Calu3 (cell line): ENCODE results near the gene OMG. TPM values are rescaled to one million over a fixed set of nuclear protein-coding genes. Genes with fewer than 3 reads are reported as not detected.
A peak's percentile ranks its signal among the peaks of the same experiment; 100 is the strongest.

Source experiments
- BruUV-seq: library from RNA; stranded (reverse); fragments of 400-500 nt; replicated peaks from 2 replicates; lab custom pipeline; 2021; lab: Mats Ljungman, UMichigan
- CTCF ChIA-PET: fragments of 300-600 bp; sonication (Branson Sonifier 250); formaldehyde crosslinking; loops from one replicate; lab custom pipeline; 2022; ENCODE audit warnings: antibody characterized with exemption; lab: Charles Lee
- DNase-seq: peaks from one replicate; pipeline ENCODE4 v3.0.0; 2022
- H3K27ac Mint-ChIP-seq: one replicate; pipeline ENCODE4 v1.8.0; 2022; ENCODE audit warnings: mixed read lengths; ENCODE audit not compliant: unreplicated experiment
- H3K27me3 Mint-ChIP-seq: one replicate; pipeline ENCODE4 v1.8.0; 2022; ENCODE audit warnings: mixed read lengths; ENCODE audit not compliant: unreplicated experiment
- H3K36me3 Mint-ChIP-seq: one replicate; pipeline ENCODE4 v1.8.0; 2022; ENCODE audit warnings: mild to moderate bottlenecking, moderate library complexity, mixed read lengths; ENCODE audit not compliant: insufficient read depth, unreplicated experiment
- H3K4me1 Mint-ChIP-seq: one replicate; pipeline ENCODE4 v1.8.0; 2022; ENCODE audit warnings: mild to moderate bottlenecking, low read depth, mixed read lengths; ENCODE audit not compliant: unreplicated experiment
- H3K4me3 Mint-ChIP-seq: one replicate; pipeline ENCODE4 v1.8.0; 2022; ENCODE audit warnings: mild to moderate bottlenecking, low read depth, moderate library complexity, mixed read lengths; ENCODE audit not compliant: unreplicated experiment
- H3K9me3 Mint-ChIP-seq: one replicate; pipeline ENCODE4 v1.8.0; 2022; ENCODE audit warnings: low read depth, mixed read lengths; ENCODE audit not compliant: unreplicated experiment
- intact Hi-C: fragments of 100-400 bp; cut with micrococcal nuclease; formaldehyde crosslinking; loops from one replicate; pipeline ENCODE4 v1.10.0; 2022; ENCODE audit not compliant: unreplicated experiment
- total RNA-seq: library from RNA; stranded (reverse); gene quantifications from 2 replicates; pipeline ENCODE4 v1.2.3, GENCODE V29; 2022
- TF ChIP-seq, protein P1 (sequence below): fragments of 200-600 bp; IDR thresholded peaks from one replicate; pipeline ENCODE4 v1.8.0; 2022; ENCODE audit warnings: antibody characterized with exemption; ENCODE audit not compliant: unreplicated experiment

Gene OMG
- total RNA-seq, 1 experiment from 2014 or later: not detected

DNA sequence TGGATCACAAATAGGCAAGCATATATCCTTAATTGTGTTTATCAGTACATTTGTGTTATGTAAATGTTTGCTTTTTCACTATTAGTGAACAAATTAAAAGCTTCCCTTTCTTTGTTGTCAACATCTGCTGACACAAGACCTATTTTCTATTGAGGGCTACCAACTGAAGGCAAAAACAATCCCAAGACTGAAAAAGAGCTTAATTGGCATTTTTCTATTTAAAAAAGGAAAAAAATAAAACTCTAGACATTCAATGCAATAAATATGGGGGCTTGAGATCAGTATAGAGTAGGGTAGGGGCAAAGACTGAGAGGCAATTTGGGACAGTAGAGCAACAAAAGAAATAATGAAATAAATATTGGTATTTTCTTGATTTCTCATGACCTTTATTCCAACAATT, 24.2 kb downstream of the OMG start:
- TF ChIP-seq, protein P1, sequence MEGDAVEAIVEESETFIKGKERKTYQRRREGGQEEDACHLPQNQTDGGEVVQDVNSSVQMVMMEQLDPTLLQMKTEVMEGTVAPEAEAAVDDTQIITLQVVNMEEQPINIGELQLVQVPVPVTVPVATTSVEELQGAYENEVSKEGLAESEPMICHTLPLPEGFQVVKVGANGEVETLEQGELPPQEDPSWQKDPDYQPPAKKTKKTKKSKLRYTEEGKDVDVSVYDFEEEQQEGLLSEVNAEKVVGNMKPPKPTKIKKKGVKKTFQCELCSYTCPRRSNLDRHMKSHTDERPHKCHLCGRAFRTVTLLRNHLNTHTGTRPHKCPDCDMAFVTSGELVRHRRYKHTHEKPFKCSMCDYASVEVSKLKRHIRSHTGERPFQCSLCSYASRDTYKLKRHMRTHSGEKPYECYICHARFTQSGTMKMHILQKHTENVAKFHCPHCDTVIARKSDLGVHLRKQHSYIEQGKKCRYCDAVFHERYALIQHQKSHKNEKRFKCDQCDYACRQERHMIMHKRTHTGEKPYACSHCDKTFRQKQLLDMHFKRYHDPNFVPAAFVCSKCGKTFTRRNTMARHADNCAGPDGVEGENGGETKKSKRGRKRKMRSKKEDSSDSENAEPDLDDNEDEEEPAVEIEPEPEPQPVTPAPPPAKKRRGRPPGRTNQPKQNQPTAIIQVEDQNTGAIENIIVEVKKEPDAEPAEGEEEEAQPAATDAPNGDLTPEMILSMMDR: no peak
- Mint-ChIP-seq H3K27ac (no peak overlapping the region), H3K27me3 (no peaks in the 10 kb centered on the region), H3K4me3 (no peak overlapping the region), H3K36me3 (peaks cover 5% of the 10 kb centered on the region), H3K9me3 (no peaks in the 10 kb centered on the region), H3K4me1 (peaks cover 19% of the 10 kb centered on the region)
- BruUV-seq: no TSS peak
- CTCF ChIA-PET: no interaction called here
- no peak for DNase-seq
- intact Hi-C loops: no loop called here

DNA sequence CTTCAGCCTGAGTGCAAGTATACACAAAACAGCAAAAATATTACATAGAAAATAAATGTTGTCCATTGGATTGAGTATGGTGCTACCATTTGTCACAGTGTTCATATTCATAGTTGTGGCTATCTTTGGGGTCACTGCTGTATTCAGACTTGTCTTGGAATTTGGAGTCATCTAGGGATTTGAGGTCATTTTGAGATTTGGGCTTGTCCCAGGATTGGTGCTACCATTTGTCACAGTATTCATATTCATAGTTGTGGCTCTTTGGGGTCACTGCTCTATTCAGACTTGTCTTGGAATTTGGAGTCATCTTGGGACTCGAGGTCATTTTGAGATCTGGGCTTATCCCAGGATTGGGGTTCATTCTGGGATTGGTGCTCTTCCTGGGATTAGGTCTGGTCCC, 24.8 kb downstream of the OMG start:
- TF ChIP-seq, protein P1: no peak
- intact Hi-C loops: no loop called here
- Mint-ChIP-seq H3K27ac (no peak overlapping the region), H3K4me1 (peaks cover 24% of the 10 kb centered on the region), H3K9me3 (no peaks in the 10 kb centered on the region), H3K36me3 (peaks cover 9% of the 10 kb centered on the region), H3K27me3 (no peaks in the 10 kb centered on the region), H3K4me3 (no peak overlapping the region)
- BruUV-seq: no TSS peak
- DNase-seq: no peak
- CTCF ChIA-PET: no interaction called here

DNA sequence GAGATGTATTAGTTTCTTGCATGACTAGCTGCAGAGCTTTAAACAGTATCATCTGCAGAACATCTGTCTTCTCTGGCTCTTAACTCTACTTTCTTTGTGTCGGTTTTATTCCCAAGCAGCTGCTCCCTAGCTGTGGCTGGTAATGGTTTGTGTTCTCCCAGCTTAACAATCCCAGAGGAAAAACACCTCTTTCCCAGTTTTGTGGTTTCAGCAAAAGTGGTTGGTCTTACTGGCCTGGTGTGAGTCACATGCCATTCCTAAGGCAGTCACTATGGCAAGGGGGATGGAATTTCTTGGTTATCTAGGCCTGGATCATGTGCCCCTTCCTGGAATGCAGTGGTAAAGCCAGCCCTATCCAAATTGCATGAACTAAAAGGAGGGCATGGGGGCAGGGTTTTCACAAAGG, 27.5 kb downstream of the OMG start:
- Mint-ChIP-seq H3K27ac (peak overlapping the region; percentile 20), H3K27me3 (no peaks in the 10 kb centered on the region), H3K9me3 (no peaks in the 10 kb centered on the region), H3K4me3 (peak overlapping the region; percentile 33), H3K4me1 (peaks cover 24% of the 10 kb centered on the region), H3K36me3 (peaks cover 13% of the 10 kb centered on the region)
- no TSS peak for BruUV-seq
- peak; percentile 41 for DNase-seq
- CTCF ChIA-PET: interaction anchor here (0.6 kb wide), 1 partner anchor 508 kb away, joined by 4 read pairs; no protein-coding TSS in a partner anchor
- intact Hi-C loops: loop anchor here (5.0 kb wide), 1 partner anchor 103 kb away; no protein-coding TSS in a partner anchor
- TF ChIP-seq, protein P1: no peak

DNA sequence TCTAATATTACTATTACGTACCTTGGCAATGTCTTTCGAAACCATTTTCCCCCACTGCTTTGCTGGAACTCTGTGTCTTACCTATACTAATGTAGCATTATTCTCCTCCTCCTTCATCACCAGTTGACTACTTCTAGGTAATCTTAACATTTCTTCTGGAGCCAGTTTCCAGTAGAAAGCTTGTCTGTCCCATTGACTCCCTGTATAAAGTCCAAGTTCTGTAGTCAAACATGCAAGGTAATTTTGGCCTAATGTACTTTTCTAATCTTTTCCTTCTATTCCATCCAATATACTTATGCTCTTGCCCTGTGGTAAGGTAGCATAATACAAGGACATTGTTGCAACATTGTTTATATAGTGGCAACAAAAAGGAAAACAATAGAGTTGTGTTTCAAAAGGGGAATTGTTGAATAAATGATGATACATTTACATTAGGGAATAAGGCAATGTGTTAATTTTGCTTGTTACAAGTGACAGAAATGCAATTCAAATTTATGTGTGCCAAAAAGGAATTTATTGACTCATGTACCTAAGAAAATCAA, 27.9 kb downstream of the OMG start:
- TF ChIP-seq, protein P1: no peak
- peaks cover 13% of the 10 kb centered on the region for H3K36me3 Mint-ChIP-seq
- DNase-seq: no peak
- no peaks in the 10 kb centered on the region for H3K27me3 Mint-ChIP-seq
- CTCF ChIA-PET: interaction anchor here (0.6 kb wide), 1 partner anchor 509 kb away, joined by 4 read pairs; no protein-coding TSS in a partner anchor
- H3K4me3 Mint-ChIP-seq: peak overlapping the region; percentile 33
- H3K9me3 Mint-ChIP-seq: no peaks in the 10 kb centered on the region
- peaks cover 24% of the 10 kb centered on the region for H3K4me1 Mint-ChIP-seq
- BruUV-seq: no TSS peak
- intact Hi-C loops: loop anchor here (5.0 kb wide), 1 partner anchor 103 kb away; no protein-coding TSS in a partner anchor
- H3K27ac Mint-ChIP-seq: peak overlapping the region; percentile 20
